MM.1S (cell line): ENCODE measurements around the gene VPS9D1.

Experiments
- DNase-seq: peaks from one replicate; pipeline ENCODE4 v3.0.0-alpha.2; 2015
- H2AFZ ChIP-seq: fragments of 300-600 bp; sonication (generic); 2 replicates; pipeline ENCODE4 v1.6.0; 2016; ENCODE audit warnings: antibody characterized with exemption, low read length
- H3F3A ChIP-seq: fragments of 300-600 bp; sonication (generic); 2 replicates; pipeline ENCODE4 v1.6.1; 2016; ENCODE audit warnings: mild to moderate bottlenecking, antibody characterized with exemption, low read length, moderate library complexity, mixed read lengths; ENCODE audit not compliant: insufficient read depth
- H3K27ac ChIP-seq: fragments of 300-600 bp; sonication (generic); 2 replicates; pipeline ENCODE4 v1.5.1; 2016; ENCODE audit warnings: mild to moderate bottlenecking, low read length
- H3K27me3 ChIP-seq: fragments of 300-600 bp; sonication (generic); replicated peaks from 2 replicates; pipeline ENCODE4 v1.6.0; 2016; ENCODE audit warnings: low read length; ENCODE audit not compliant: insufficient read depth
- H3K36me3 ChIP-seq: fragments of 300-600 bp; sonication (generic); replicated peaks from 2 replicates; pipeline ENCODE4 v1.6.1; 2016; ENCODE audit warnings: mild to moderate bottlenecking, low read length, mixed read lengths; ENCODE audit not compliant: insufficient read depth
- H3K4me1 ChIP-seq: fragments of 300-600 bp; sonication (generic); 2 replicates; pipeline ENCODE4 v1.6.1; 2016; ENCODE audit warnings: low read length, mixed read lengths
- H3K4me2 ChIP-seq: fragments of 300-600 bp; sonication (generic); 2 replicates; pipeline ENCODE4 v1.6.0; 2016; ENCODE audit warnings: low read depth, low read length
- H3K4me3 ChIP-seq: fragments of 300-600 bp; sonication (generic); 2 replicates; pipeline ENCODE4 v1.5.1; 2016; ENCODE audit warnings: low read length, mixed read lengths
- H3K79me2 ChIP-seq: fragments of 300-600 bp; sonication (generic); 2 replicates; pipeline ENCODE4 v1.6.1; 2016; ENCODE audit warnings: mixed run types, low read length, mixed read lengths
- H3K9ac ChIP-seq: fragments of 300-600 bp; sonication (generic); 2 replicates; pipeline ENCODE4 v1.6.1; 2016; ENCODE audit warnings: low read length, mixed read lengths
- H3K9me2 ChIP-seq: fragments of 300-600 bp; sonication (generic); replicated peaks from 2 replicates; pipeline ENCODE4 v1.6.1; 2016; ENCODE audit warnings: mild to moderate bottlenecking, low read length, mixed read lengths; ENCODE audit not compliant: insufficient read depth
- H3K9me3 ChIP-seq: fragments of 300-600 bp; sonication (generic); replicated peaks from 2 replicates; pipeline ENCODE4 v1.6.1; 2016; ENCODE audit warnings: mild to moderate bottlenecking, low read length, mixed read lengths; ENCODE audit not compliant: insufficient read depth
- H4K20me1 ChIP-seq: fragments of 300-600 bp; sonication (generic); 2 replicates; pipeline ENCODE4 v1.6.1; 2016; ENCODE audit warnings: mild to moderate bottlenecking, low read length, moderate library complexity, mixed read lengths; ENCODE audit not compliant: insufficient read depth
- CTCF ChIP-seq: fragments of 300-600 bp; sonication (generic); IDR thresholded peaks from 2 replicates; pipeline ENCODE4 v1.5.1; 2016; ENCODE audit warnings: antibody characterized with exemption, low read length, mixed read lengths
- EZH2 ChIP-seq: fragments of 300-600 bp; sonication (generic); optimal IDR thresholded peaks from 2 replicates; pipeline ENCODE3; 2017; ENCODE audit warnings: low read depth, mild to moderate bottlenecking, antibody characterized with exemption, low read length, mixed read lengths
- EZH2phosphoT487 ChIP-seq: fragments of 300-600 bp; sonication (generic); IDR thresholded peaks from 2 replicates; pipeline ENCODE4 v1.6.1; 2018; ENCODE audit warnings: antibody characterized with exemption, low read length

Gene VPS9D1

GRCh38 chr16:89729293-89729692 is 8.6 kb upstream of the VPS9D1 start:
- H3K9me2 ChIP-seq, result no peaks in the 10 kb centered on the region
- TF ChIP-seq EZH2phosphoT487, result no peak
- TF ChIP-seq CTCF, result no peak
- no peak for TF ChIP-seq EZH2
- DNase-seq, result no peak
- H3K4me1 ChIP-seq, result no peaks in the 10 kb centered on the region
- H3K9me3 ChIP-seq, result no peaks in the 10 kb centered on the region
- no peaks in the 10 kb centered on the region for H3K36me3 ChIP-seq
- H3K79me2 ChIP-seq, result peaks cover 8% of the 10 kb centered on the region
- H3K4me2 ChIP-seq, result no peak overlapping the region
- no peaks in the 10 kb centered on the region for H3K27me3 ChIP-seq
- no peaks in the 10 kb centered on the region for H4K20me1 ChIP-seq
- H3F3A ChIP-seq, result no peaks in the 10 kb centered on the region
- H2AFZ ChIP-seq, result no peak overlapping the region
- no peak overlapping the region for H3K9ac ChIP-seq
- H3K4me3 ChIP-seq, result no peak overlapping the region
- H3K27ac ChIP-seq, result no peak overlapping the region

DNA sequence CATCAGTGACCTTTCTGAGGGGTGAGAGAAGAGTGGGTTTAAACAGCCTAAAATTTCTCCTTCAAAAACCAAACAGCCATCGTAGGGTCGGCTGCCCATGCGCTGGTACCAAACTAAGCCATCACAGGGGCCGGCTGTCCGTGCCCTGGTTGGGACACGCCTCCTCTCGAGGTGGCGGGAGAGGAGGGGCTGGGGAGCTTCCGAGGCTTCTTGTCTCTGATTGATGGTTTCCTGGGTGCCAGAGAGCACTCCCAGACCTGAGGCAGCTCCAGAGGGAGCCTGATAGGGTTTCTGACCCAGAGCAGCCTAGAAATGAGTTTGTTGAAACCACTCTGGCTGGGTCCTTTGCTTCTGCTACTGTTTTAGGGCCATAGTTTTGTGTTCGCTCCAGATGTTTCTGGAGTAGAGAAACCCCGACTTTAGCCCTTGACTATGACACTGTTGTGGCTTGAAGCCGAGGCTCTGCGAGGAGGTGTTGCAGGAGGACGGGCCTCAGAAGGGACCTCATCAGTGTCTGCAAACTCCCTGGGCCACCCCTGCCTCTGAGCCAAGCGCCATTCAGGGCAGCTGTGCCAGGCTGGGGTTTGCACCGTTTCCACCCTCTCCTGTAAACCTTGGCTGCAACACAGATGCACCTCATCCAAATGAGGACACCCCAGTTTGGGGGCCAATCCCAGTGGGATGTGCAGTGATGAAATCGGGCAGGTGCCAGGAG is 6.9 kb upstream of the VPS9D1 start:
- Histone ChIP-seq H3K4me2 (no peak overlapping the region), H3K27ac (no peak overlapping the region), H2AFZ (no peak overlapping the region), H4K20me1 (no peaks in the 10 kb centered on the region), H3K9me2 (no peaks in the 10 kb centered on the region), H3F3A (no peaks in the 10 kb centered on the region; the same call in 1 of the 2 replicates), H3K36me3 (no peaks in the 10 kb centered on the region), H3K9ac (no peak overlapping the region), H3K9me3 (no peaks in the 10 kb centered on the region), H3K27me3 (no peaks in the 10 kb centered on the region), H3K79me2 (peaks cover 25% of the 10 kb centered on the region), H3K4me1 (0 out of 2 replicates have a peak, but pooled peaks cover 7% of the 10 kb centered on the region), H3K4me3 (no peak overlapping the region)
- TF ChIP-seq EZH2phosphoT487 (no peak), EZH2 (no peak), CTCF (no peak)
- DNase-seq, result no peak

DNA sequence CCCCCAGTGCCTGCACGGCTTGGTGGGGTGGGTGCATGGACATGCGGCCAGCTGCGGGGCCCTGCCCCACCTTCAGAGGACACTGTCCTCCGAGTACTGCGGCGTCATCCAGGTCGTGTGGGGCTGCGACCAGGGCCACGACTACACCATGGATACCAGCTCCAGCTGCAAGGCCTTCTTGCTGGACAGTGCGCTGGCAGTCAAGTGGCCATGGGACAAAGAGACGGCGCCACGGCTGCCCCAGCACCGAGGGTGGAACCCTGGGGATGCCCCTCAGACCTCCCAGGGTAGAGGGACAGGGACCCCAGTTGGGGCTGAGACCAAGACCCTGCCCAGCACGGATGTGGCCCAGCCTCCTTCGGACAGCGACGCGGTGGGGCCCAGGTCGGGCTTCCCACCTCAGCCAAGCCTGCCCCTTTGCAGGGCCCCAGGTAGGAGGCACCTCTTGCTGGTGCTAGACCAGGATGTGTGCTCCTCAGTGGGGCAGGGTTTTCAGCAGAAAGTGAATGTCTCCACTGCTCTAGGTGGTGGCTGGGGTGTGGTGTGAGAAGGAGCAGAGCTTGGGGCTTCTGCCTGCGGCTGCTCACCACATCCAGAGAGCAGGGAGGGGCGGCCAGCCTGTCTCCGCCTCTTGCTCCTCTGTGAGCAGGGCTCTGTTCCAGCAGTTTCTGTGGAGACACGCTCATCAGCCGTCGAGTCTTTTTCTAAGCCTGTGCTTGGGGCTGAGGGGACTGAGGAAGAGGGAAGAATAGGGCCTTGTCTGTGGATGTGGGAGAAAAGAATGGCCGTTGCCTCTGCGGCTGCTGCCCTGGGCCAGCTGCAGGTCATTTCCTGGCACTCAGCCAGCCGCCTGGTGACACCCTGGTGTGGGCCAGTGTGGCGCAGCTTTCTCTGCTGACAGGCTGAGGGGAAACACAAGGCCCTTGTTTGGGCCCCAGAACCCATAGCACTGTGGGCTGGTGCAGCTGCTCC is 2.9 kb upstream of the VPS9D1 start:
- H3K4me2 ChIP-seq, result peak overlapping the region; percentile 92
- peak overlapping the region; percentile 69; the same call in 1 of the 2 replicates for H3K9ac ChIP-seq
- peak overlapping the region; percentile 76 for H3K4me3 ChIP-seq
- H3F3A ChIP-seq, result peaks cover 15% of the 10 kb centered on the region
- 0 out of 2 replicates have a peak, but pooled peaks cover 7% of the 10 kb centered on the region for H3K4me1 ChIP-seq
- no peak overlapping the region for H2AFZ ChIP-seq
- no peaks in the 10 kb centered on the region for H3K9me2 ChIP-seq
- H3K36me3 ChIP-seq, result no peaks in the 10 kb centered on the region
- TF ChIP-seq CTCF (no peak), EZH2 (no peak), EZH2phosphoT487 (no peak)
- no peaks in the 10 kb centered on the region for H3K9me3 ChIP-seq
- peaks cover 26% of the 10 kb centered on the region for H3K79me2 ChIP-seq
- no peak overlapping the region for H3K27ac ChIP-seq
- no peaks in the 10 kb centered on the region for H3K27me3 ChIP-seq
- no peaks in the 10 kb centered on the region for H4K20me1 ChIP-seq
- no peak for DNase-seq
